NCI-H187 (cell line): Measurements from ENCODE around the gene DNAJC3.
A peak's percentile ranks its signal among the peaks of the same experiment; 100 is the strongest.
"Not testable (repeated sequence)": the region's sequence is repeated elsewhere in the genome, so short reads cannot be mapped to it uniquely, and the experiment has no call there.

Source experiments
- DNase-seq, 2 experiments: peaks; one replicate each; lab custom pipeline; 2025; lab: John Stamatoyannopoulos, UW

The DNAJC3 gene, protein sequence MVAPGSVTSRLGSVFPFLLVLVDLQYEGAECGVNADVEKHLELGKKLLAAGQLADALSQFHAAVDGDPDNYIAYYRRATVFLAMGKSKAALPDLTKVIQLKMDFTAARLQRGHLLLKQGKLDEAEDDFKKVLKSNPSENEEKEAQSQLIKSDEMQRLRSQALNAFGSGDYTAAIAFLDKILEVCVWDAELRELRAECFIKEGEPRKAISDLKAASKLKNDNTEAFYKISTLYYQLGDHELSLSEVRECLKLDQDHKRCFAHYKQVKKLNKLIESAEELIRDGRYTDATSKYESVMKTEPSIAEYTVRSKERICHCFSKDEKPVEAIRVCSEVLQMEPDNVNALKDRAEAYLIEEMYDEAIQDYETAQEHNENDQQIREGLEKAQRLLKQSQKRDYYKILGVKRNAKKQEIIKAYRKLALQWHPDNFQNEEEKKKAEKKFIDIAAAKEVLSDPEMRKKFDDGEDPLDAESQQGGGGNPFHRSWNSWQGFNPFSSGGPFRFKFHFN

DNA sequence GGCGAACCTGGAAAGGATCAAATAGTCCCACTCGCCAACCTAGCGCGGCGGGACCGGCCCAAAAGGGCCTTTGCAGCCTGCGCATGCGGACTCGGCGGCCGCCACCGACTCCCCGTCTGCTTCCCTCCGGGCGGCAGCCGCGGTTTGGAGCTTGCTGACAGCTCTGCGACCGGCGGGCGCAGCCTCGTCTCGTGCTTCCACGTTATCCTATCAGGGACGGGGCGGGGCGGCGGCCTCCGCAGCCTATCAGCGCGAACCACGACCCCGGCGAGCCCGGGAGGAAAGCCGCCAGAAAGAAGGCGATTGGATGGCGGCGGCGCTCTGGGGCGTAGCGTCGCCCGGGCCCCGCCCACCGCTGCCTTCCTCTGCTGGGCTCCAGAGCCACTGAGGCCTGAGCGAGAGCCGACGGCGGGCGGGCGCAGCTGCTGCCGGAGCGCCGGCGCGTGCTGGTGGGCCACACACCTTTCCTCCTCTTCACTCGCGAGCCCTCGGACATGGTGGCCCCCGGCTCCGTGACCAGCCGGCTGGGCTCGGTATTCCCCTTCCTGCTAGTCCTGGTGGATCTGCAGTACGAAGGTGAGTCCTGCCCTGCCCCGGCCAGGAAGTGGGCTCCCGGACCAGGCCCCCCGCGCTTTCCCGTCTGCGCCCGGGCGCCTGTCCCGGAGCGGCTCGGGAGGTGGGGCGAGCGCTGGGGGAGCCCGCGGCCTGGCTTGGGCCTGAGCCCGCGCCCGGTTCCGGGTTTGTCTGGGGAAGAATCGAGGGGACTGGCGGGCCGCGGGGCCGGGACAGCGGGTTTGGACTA is at the start of gene DNAJC3:
TSS of gene DNAJC3 (plus strand) at position 378 of the 802 bp plus-strand sequence. CDS start at position 495, 117 bp downstream.
- peak; percentile 98 to 99 for DNase-seq

- DNase-seq, result no peak
These were observed 49.3 kb upstream of the DNAJC3 start for GRCh38 chr13:95627590-95627989.

DNA sequence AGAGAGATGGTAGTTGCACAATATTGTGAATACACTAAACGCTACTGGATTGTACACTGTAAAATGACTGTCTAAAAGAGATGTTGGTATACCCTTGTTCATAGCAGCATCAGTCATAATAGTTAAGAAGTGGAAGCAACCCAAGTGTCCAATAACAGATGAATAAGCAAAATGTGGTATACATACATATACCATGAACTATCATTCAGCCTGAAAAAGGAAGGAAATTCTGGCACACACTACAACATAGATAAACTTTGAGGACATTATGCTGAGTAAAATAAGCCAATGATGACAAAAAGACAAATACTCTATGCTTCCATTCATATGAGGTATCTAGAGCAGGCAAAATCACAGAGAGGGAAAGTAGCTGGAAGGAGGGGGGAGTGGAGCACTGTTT is 48.5 kb upstream of the DNAJC3 start:
- DNase-seq, result no peak

DNA sequence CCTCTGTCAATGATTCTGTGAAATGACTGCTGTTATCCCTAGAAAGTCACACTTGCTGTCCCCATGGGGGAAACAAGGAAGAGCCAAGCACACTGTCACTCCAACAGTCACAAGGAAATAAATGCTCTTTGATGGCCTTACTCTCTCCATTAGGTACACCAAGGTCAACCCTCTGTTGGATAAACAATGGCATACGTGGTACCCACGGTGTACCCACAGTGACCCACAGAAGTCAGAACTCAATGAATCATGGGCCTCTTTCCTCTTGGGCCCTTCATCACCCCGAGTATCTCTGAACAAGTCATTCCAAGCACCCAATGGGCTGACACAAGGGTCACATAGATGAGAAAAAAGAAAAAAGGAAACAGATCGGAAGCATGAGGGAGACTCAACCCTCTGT is 47.9 kb upstream of the DNAJC3 start:
- no peak for DNase-seq

- no peak for DNase-seq
These were observed 46.3 kb upstream of the DNAJC3 start for GRCh38 chr13:95630593-95630992.

GRCh38 chr13:95636853-95637252 is 40.1 kb upstream of the DNAJC3 start:
- DNase-seq, result no peak

- DNase-seq, result no peak
These were observed 35.5 kb upstream of the DNAJC3 start for GRCh38 chr13:95641291-95642027.

- no peak for DNase-seq
These were observed 34.8 kb upstream of the DNAJC3 start for GRCh38 chr13:95642028-95642621.

DNA sequence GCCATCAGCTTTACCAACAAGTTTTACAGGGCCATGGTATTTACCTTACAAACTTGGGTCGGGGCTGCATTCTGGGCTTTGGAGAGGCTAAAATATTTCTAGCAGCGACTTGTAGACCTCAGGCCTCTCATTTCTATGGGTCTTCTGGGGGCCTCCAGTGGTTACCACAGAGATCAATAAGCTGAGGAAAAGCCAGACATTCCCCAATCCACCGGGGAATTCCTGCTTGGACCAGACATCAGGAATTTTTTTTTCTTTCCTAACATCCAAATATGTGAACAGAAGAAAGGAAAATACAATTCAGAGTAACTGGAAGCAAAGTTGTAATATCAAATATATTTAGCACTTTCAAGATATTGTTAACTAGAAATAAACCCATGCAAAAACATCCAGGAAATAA is 33.9 kb upstream of the DNAJC3 start:
- no peak for DNase-seq

DNA sequence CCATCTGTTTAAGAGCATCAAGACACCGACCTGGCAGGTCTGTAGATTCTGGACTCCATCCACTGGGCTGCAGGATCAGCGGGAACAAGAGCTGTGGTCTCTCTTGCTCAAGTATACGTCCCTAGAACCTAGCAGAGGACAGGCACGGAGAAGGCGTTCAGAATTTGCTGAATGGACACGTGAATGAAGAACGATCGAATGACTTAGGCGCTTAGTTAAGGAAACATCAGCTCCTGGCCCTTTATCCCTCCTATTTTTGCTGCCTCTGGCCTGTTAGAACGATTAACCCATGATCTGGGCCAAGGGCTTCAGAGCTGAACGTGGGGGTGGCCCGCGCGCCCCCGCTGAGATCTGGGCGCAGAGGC is 33.4 kb upstream of the DNAJC3 start:
- no peak for DNase-seq

DNA sequence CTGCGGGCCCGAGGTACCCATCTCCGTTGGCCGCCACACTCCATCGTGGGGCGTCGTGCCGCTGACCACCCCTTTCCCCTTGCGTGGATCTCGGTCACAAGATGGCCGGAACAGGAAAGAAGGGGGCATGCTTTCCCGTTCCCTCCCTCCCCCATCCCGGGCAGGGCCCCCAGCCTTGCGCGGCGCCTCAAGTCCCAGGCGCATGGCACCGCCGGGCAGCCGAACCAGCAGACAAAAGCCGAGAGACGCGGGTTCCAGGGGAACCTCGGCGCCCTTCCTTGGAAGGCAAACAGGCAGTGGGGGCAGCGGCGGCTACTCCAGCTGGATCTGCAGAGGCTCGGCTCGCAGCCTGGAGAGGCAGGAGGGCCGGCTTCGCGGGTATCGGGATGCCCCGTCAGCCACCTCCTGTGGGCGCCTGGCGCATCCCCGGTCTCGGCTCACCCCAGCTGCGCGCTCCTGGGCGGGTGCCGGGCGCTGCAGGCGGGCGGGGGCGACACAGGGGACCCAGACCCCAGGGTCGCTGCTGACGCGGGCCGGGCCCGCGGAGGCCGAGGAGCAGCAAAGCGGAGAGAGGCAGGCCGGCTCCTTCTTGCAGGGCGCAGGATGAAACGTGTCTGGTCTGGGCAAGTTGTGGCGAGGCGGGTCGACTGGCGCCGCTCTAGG is 32.9 kb upstream of the DNAJC3 start:
- DNase-seq, result no peak

DNA sequence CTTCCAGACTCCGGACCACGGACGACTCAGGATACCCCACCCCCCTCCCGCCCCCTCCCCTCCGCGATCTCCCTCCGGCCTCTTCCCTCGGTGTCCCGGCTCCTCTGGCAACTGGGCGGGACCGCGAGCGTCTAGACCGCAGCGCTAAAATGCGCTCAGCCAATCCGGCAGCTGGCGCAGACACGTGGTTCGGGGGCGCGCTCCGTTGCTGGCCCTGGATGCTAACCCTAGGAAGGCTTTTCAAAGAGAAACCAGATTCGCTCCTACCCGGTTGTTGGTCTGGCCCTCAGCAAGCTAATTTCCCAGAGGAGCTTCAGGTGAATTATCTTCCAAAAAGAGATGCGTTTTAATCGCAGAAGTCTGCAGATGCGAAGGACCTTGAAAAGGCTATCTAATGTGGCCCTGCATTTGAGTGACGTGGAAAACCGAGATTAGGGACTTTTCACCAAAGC is 32.3 kb upstream of the DNAJC3 start, which contains the start of gene DZIP1:
TSS of gene DZIP1 (minus strand) at position 106 of the 452 bp plus-strand sequence. CDS start 2,677 bp downstream, outside the sequence.
- peak in 1 of 2 experiments; percentile 27 for DNase-seq

- no peak for DNase-seq
These were observed 29.6 kb upstream of the DNAJC3 start for GRCh38 chr13:95647321-95647720.

DNA sequence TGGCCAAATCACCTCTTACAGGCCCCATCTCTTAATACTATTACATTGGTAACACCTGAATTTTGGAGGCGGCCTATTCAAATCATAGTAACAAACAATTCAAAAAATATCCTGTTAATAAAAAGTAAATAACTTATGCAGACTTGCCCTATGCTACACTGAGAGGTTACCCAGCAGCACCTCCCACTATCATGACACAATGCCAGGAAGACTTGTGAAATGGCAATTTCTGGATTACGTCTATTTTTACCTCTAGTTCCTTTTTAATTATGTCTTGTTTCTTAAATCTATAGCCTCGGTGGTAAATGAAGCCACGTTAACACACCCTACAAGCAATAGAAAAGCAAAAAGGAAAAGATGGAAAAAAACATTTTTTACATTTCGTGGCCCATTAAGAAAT is 26.2 kb upstream of the DNAJC3 start:
- no peak for DNase-seq

GRCh38 chr13:95652244-95652764 is 24.6 kb upstream of the DNAJC3 start:
- no peak for DNase-seq

- no peak for DNase-seq
These were observed 24.1 kb upstream of the DNAJC3 start for GRCh38 chr13:95652821-95653220.

GRCh38 chr13:95656386-95657015 is 20.4 kb upstream of the DNAJC3 start:
- no peak for DNase-seq

DNA sequence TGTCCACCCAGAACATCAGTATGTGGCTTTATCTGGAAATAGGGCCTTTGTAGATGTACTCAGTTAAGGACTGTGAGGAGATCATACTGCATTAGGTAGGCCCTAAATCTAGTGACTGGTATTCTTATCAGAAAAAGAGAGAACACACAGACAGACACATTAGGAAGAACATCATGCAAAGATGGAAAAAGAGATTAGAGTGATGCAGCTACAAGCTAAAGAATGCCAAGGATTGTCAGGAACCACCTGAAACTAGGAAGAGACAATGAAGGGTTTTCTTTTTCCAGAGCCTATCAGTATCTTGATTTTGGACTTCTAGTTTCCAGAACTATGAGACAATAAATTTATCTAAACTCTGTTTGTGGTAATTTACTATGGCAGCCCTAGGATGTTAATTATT is 17.4 kb upstream of the DNAJC3 start:
- no peak for DNase-seq

DNA sequence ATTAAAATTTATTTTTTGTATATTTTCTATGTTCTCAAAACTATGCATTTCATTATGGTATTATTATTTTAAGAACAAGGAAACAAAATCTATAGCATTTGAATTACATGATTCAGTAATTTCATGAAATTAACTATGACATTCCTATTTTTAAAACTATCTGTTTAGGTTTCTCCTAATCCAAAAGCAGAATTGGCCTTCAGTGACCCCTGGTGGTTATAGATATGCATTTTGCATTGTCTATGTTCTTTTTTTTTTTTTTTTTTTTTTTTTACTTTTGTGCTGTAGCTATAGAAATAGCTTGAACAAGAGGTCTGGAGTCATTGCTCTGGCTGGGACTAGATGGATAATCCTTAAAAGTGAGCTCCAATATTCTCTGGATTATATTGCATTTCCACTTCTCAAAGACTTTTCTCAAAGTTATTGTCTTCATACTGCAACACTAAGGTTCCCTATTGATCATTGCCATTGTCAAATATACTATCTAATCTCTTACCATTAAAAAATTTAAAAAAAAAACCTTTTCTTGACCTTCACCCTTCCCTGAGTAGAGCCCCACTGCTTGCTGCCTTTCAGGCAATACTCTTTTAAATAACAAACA is 15.9 kb upstream of the DNAJC3 start:
- no peak for DNase-seq

DNA sequence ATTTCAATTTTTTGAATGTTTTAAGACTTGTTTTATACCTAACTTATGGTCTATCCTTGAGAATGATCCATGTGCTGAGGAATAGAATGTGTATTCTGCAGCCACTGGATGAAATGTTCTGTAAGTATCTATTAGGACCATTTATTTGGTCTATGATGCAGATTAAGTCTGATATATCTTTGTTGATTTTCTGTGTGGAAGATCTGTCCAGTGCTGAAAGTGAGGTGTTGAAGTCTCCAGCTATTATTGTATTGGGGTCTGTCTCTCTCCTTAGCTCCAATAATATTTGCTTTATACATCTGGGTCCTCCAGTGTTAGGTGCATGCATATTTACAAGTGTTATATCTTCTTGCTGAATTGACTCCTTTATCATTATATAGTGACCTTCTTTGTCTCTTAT is 9.7 kb upstream of the DNAJC3 start:
- not testable (repeated sequence) for DNase-seq
